Inflammatory macrophage (primary cell): ENCODE results near the gene SMOC2.

Source experiments
- DNase-seq, 2 donors: peaks; one replicate each; pipeline ENCODE4 v3.0.0-alpha.2; 2020 to 2022

SMOC2 gene

GRCh38 chr6:168415098-168415992 lies 25.6 kb upstream of the SMOC2 start:
- DNase-seq = no peak

GRCh38 chr6:168415993-168416530 lies 24.9 kb upstream of the SMOC2 start:
- no peak for DNase-seq

GRCh38 chr6:168416531-168416930 lies 24.5 kb upstream of the SMOC2 start:
- no peak for DNase-seq

GRCh38 chr6:168417191-168417590 lies 23.8 kb upstream of the SMOC2 start:
- no peak for DNase-seq

- no peak for DNase-seq
Observed at GRCh38 chr6:168417679-168418557, 23.1 kb upstream of the SMOC2 start.

GRCh38 chr6:168418711-168419121 lies 22.3 kb upstream of the SMOC2 start:
- no peak for DNase-seq

- DNase-seq = no peak
Observed at GRCh38 chr6:168419569-168419968, 21.4 kb upstream of the SMOC2 start.

- no peak for DNase-seq
Observed at GRCh38 chr6:168420084-168420483, 20.9 kb upstream of the SMOC2 start.

- DNase-seq = no peak
Observed at GRCh38 chr6:168420706-168421105, 20.3 kb upstream of the SMOC2 start.

GRCh38 chr6:168427184-168427583 lies 13.8 kb upstream of the SMOC2 start:
- DNase-seq = no peak

- no peak for DNase-seq
Observed at GRCh38 chr6:168428052-168428826, 12.7 kb upstream of the SMOC2 start.

GRCh38 chr6:168428863-168429262 lies 12.1 kb upstream of the SMOC2 start:
- DNase-seq = no peak

- no peak for DNase-seq
Observed at GRCh38 chr6:168432196-168432595, 8.8 kb upstream of the SMOC2 start.

- no peak for DNase-seq
Observed at GRCh38 chr6:168433898-168434297, 7.1 kb upstream of the SMOC2 start.

- no peak for DNase-seq
Observed at GRCh38 chr6:168434505-168434904, 6.5 kb upstream of the SMOC2 start.

GRCh38 chr6:168437751-168438150 lies 3.2 kb upstream of the SMOC2 start:
- DNase-seq = no peak

- DNase-seq = no peak
Observed at GRCh38 chr6:168438783-168439520, 2.0 kb upstream of the SMOC2 start.

- DNase-seq = no peak
Observed at GRCh38 chr6:168439794-168440450, 1.1 kb upstream of the SMOC2 start.

GRCh38 chr6:168441434-168442391 lies 729 bp downstream of the SMOC2 start:
- DNase-seq = no peak

GRCh38 chr6:168442646-168443045 lies 1.7 kb downstream of the SMOC2 start:
- DNase-seq = no peak
